Daoy (cell line): ENCODE results near the gene NFIA. TPM values are rescaled to one million over a fixed set of nuclear protein-coding genes. Genes with fewer than 3 reads are reported as not detected.
A peak's percentile ranks its signal among the peaks of the same experiment; 100 is the strongest.

Experiments
- DNase-seq: peaks from one replicate; pipeline ENCODE4 v3.0.0-alpha.2; 2015; ENCODE audit warnings: low read depth
- total RNA-seq: library from RNA; depleted of rRNA; stranded (reverse); fragments of >200 nt; shearing (Covaris generic); gene quantifications from 2 replicates; pipeline ENCODE4 v1.2.3, GENCODE V29; 2014

NFIA gene
- total RNA-seq, 1 experiment from 2014 or later = 5.0 TPM

GRCh38 chr1:61083807-61084440, 1.6 kb downstream of the NFIA start:
- DNase-seq = no peak

- DNase-seq = no peak
These were observed 2.2 kb downstream of the NFIA start for GRCh38 chr1:61084491-61085031.

GRCh38 chr1:61085206-61085982, 3.0 kb downstream of the NFIA start:
- DNase-seq = no peak

- DNase-seq = no peak
These were observed 3.8 kb downstream of the NFIA start for GRCh38 chr1:61085983-61086644.

DNA sequence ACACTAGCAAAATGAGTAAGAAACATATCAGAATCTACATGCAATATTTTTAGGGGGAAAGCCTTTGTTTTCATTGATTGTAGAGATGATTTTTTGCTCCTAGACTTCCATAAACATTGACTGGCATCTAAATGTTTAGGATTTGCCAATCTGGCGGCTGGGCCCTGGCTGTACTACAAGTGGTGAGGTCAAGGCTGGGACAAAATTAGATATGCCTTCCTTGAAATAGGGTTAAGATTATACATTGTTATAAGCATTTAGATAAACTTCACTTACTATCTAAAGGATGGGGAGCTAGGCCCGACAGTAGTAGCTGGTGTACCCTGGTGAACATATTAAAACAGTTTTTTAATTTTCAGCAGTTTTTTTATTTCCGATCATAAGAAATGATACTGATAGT, 5.2 kb downstream of the NFIA start:
- no peak for DNase-seq

GRCh38 chr1:61088163-61088974, 6.0 kb downstream of the NFIA start:
- no peak for DNase-seq

DNA sequence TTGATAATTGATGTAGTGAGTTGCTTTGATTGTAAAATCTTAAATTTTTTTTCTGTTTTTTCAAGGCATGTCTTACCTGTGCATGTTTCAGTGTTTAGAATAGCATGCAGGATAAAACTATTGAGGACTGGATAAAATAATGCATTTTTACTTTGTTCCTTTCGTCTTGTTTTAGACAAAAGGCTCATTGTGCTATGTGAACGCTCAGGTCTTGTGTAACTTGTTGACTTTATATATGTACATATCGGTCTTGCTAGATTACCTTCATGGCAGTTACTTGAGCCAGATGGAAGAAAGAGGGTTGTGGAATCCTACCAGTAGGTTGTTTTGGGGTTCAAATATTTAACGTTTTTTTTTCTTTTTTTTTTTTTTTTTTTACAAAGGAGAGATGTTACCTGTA, 7.0 kb downstream of the NFIA start:
- DNase-seq = no peak

GRCh38 chr1:61089741-61090140, 7.4 kb downstream of the NFIA start:
- DNase-seq = no peak

DNA sequence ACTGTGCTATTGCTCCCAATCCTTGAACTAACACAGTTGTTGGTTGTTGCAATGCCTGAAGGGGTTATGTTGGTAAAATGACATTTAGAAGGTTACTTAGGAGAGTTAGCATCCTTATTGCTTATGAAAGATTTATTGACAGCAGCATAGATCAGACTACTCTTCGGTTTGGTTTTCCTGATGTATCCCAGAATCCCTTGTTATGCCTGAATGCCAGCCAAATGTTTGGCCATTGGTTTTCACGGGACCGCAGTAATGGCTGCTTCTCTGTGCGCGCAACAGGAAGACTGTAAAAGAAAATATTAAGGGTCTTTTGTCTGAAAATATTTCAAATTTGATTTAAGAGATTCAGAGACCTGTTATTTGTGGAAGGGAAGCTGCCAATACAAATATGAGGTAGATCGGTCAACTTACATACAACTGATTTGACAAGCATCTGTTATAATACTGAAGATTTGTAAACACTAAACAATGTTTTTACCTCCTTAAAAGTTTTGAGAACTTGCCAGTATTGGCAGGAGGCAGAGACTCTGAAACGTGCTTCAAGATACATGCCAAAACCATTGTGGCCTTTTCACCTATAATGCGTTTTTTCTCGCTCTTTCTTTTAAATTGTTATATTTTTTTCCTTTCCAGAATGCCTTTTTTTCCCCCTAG, 8.3 kb downstream of the NFIA start:
- no peak for DNase-seq

- no peak for DNase-seq
These were observed 9.1 kb downstream of the NFIA start for GRCh38 chr1:61091455-61091854.

GRCh38 chr1:61092642-61093041, 10.3 kb downstream of the NFIA start:
- DNase-seq = no peak

- DNase-seq = peak; percentile 65
These were observed 11.3 kb downstream of the NFIA start for GRCh38 chr1:61093525-61094137.

DNA sequence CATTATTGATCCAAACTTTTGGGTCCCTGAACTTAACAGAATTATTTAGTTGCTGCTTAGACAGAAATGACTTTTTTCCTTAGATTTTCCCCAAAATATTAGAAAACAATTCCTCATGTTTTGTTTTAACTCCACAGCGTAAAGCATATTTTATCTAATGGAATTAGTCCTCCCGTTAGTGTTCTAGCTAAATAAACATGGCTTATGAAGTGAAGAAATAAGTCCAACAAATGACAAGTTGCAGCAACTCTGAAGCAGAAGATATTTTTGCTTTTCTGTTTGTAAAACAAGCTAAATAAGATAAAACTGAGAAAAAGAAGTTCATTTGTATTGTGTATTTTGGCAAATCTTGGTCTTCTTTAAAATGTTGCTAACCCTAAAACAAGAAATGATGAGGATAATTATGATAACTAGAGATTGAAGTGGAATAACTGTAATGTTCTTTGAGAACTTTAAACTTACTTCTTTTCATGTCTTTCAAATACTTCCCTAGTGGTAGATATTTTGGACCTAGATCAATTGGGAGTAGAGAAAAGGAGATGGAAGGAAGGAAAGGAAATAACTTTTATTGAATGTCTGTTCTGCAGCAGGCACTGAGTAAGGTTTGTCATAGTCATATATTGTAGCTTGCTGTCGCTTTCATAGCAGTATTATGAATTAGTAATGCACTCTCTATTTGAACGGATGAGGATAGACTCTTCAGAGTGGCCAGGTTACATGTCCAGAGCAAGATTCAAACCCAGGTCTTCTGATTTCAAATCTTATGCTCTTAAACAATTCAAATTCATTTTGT, 12.5 kb downstream of the NFIA start:
- DNase-seq = no peak

DNA sequence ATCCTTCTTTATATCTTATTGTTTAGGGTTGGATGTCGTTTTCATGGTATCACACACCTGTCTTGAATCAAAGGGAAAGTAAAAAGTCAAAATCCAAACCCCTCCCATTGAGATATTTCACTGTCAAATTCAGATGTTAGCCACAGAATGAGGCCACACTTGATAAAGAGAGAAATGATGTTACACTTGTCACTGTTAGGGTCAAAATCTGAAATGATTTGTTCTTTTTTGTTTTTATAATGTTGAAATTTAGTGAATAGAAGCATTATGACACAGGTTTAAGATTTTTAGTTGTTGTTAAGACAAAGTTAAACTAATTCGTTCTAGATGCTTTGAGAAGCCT, 13.1 kb downstream of the NFIA start:
- no peak for DNase-seq

GRCh38 chr1:61097317-61097716, 15.0 kb downstream of the NFIA start:
- DNase-seq = peak; percentile 31

- DNase-seq = no peak
These were observed 15.4 kb downstream of the NFIA start for GRCh38 chr1:61097722-61098121.

DNA sequence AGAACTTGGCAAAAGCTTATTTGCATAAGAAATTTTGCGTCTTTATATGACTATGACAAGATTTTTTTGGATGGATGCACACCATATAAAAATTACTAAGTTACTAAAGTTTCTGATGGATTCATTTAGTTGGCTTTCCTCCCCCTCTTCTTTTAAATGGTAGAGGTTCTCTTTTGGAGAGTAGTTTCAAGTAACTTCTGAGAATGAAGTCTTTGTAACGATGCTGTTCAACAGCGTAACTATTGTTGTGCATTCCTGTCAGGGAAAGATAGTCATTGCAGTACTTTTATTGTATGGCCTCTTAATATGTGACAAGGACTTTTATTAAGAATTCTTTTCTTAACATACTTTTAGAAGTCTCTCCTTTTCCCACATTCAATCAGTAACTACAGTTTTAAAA, 16.0 kb downstream of the NFIA start:
- no peak for DNase-seq

DNA sequence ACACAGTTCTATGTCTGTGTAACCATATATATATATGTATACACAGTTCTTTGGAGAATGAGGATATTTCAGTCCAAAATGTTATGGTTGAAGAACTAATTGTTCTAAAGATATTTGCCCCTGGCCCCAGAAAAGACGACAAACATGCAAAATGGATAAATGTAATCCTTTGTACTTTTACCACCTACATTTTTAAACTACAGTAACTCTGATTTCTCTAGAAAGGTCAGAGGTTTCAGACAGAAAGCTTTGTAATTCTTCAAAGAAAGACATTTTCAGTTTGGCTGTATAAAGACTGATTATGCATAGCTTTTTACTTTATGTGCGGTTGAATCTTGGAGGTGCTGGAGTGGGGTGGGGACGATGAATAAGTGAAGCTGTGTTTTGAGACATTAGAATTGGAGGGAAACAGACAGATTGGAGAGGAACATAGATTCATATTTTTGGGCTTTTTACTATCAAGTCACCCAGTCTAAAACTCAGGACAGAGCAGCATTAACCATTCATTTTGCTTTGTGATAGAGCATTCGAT, 16.6 kb downstream of the NFIA start:
- DNase-seq = no peak

DNA sequence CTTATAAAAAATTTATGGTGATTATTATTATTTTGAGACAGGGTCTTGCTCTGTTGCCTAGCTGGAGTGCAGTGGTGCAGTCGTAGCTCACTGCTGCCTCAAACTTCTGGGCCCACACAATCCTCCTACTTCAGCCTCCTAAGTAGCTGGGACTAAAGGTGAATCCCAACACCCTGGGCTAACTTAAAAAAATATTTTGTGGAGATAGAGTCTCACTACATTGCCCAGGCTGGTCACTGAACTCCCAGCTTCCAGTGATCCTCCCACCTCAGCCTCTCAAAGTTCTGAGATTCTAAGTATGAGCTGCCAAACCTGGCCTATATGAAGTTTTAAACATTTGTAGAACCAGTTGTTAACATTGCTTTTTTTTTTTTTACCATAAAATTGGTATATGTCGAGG, 18.2 kb downstream of the NFIA start:
- no peak for DNase-seq

DNA sequence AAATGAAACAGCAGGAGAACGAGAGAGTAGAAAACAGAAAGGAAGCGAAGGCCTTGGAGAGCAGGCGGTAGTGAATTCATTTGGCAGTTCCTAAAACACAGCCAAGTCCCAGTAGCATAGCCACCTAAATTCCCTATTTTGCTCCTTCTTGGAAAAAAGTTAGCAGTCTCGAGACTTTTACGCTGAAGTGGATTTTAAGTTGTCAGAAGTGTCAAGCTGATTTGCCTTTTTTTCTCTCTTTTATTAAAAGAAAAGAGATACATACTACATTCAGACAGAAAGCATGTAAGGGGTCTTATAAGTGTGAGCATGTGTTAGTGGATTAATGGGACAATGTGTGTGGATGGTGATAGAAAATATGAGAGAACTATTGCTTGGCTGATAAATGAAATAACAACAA, 19.2 kb downstream of the NFIA start:
- DNase-seq = no peak
